Trophoblast cell (in vitro differentiated cells and primary cell): ENCODE measurements around the gene RAD54L.
"Not testable (repeated sequence)": the region's sequence is repeated elsewhere in the genome, so short reads cannot be mapped to it uniquely, and the experiment has no call there.

ENCODE experiments used
- DNase-seq, 2 donors: peaks; one replicate each; pipeline ENCODE4 v3.0.0-alpha.2; 2016
- H2AFZ ChIP-seq: 2 replicates; pipeline ENCODE4 v1.6.1; 2013; ENCODE audit warnings: low read length, moderate library complexity, mild to moderate bottlenecking; ENCODE audit not compliant: insufficient read depth, poor library complexity
- H2AK5ac ChIP-seq: 2 replicates; pipeline ENCODE4 v1.6.1; 2013; ENCODE audit warnings: mild to moderate bottlenecking, low read length
- H2BK120ac ChIP-seq: 2 replicates; pipeline ENCODE4 v1.6.1; 2013; ENCODE audit warnings: low read length, mild to moderate bottlenecking, moderate library complexity; ENCODE audit not compliant: insufficient read depth, poor library complexity
- H2BK12ac ChIP-seq: 2 replicates; pipeline ENCODE4 v1.6.1; 2013; ENCODE audit warnings: mild to moderate bottlenecking, low read length, moderate library complexity
- H2BK5ac ChIP-seq: 2 replicates; pipeline ENCODE4 v1.6.1; 2013; ENCODE audit warnings: low read length, low read depth, moderate library complexity, mild to moderate bottlenecking; ENCODE audit not compliant: poor library complexity
- H3K14ac ChIP-seq: 2 replicates; pipeline ENCODE4 v1.6.1; 2013; ENCODE audit warnings: mild to moderate bottlenecking, low read length
- H3K18ac ChIP-seq: 2 replicates; pipeline ENCODE4 v1.6.1; 2013; ENCODE audit warnings: mild to moderate bottlenecking, low read length
- H3K23ac ChIP-seq: 2 replicates; pipeline ENCODE4 v1.6.1; 2013; ENCODE audit warnings: low read length
- H3K27ac ChIP-seq: 2 replicates; pipeline ENCODE4 v1.5.1; 2013; ENCODE audit warnings: low read depth, mild to moderate bottlenecking, inconsistent platforms, low read length, moderate library complexity
- H3K27me3 ChIP-seq: 2 replicates; pipeline ENCODE4 v1.6.1; 2013; ENCODE audit warnings: inconsistent platforms, mild to moderate bottlenecking, low read length, moderate library complexity; ENCODE audit not compliant: insufficient read depth
- H3K36me3 ChIP-seq, 2 experiments: 1 replicate in 1 of 2; 2 replicates in 1 of 2; pipeline ENCODE4 v1.6.1; 2013; ENCODE audit warnings: low read length in 2 of 2, mild to moderate bottlenecking in 2 of 2, moderate library complexity in 1 of 2; ENCODE audit not compliant: insufficient read depth in 2 of 2, control insufficient read depth in 1 of 2
- H3K4ac ChIP-seq: 2 replicates; pipeline ENCODE4 v1.6.1; 2013; ENCODE audit warnings: low read depth, mild to moderate bottlenecking, low read length, moderate library complexity
- H3K4me1 ChIP-seq, 2 experiments: 1 replicate in 1 of 2; 2 replicates in 1 of 2; pipeline ENCODE4 v1.6.1; 2013; ENCODE audit warnings: low read length in 2 of 2, mild to moderate bottlenecking in 2 of 2, moderate library complexity in 1 of 2; ENCODE audit not compliant: insufficient read depth in 2 of 2, control insufficient read depth in 1 of 2
- H3K4me2 ChIP-seq: 2 replicates; pipeline ENCODE4 v1.6.1; 2013; ENCODE audit warnings: inconsistent platforms, mild to moderate bottlenecking, low read length, moderate library complexity
- H3K4me3 ChIP-seq: 2 replicates; pipeline ENCODE4 v1.5.1; 2013; ENCODE audit warnings: mild to moderate bottlenecking, low read depth, low read length, inconsistent platforms
- H3K79me1 ChIP-seq: one replicate; pipeline ENCODE4 v1.6.1; 2013; ENCODE audit warnings: low read length
- H3K79me2 ChIP-seq: 2 replicates; pipeline ENCODE4 v1.6.1; 2013; ENCODE audit warnings: low read length, mild to moderate bottlenecking; ENCODE audit not compliant: control insufficient read depth, insufficient read depth, poor library complexity
- H3K9ac ChIP-seq: 2 replicates; pipeline ENCODE4 v1.6.1; 2013; ENCODE audit warnings: mild to moderate bottlenecking, low read length
- H3K9me3 ChIP-seq: 2 replicates; pipeline ENCODE4 v1.6.1; 2013; ENCODE audit warnings: low read depth, mild to moderate bottlenecking, control low read depth, inconsistent platforms, low read length; ENCODE audit not compliant: insufficient read depth
- H4K12ac ChIP-seq: 2 replicates; pipeline ENCODE4 v1.6.1; 2013; ENCODE audit warnings: low read depth, mild to moderate bottlenecking, low read length, moderate library complexity
- H4K8ac ChIP-seq: 2 replicates; pipeline ENCODE4 v1.6.1; 2013; ENCODE audit warnings: low read depth, mild to moderate bottlenecking, low read length, moderate library complexity
- H4K91ac ChIP-seq: one replicate; pipeline ENCODE4 v1.6.1; 2013; ENCODE audit warnings: low read depth, mild to moderate bottlenecking, low read length, moderate library complexity
- WGBS: extraction: QIAGEN DNeasy Blood & Tissue Kit; methylation state at CpG from one replicate; pipeline ENCODE4 v1.1.7; 2013; ENCODE audit warnings: missing lambda C conversion rate; ENCODE audit not compliant: insufficient read length, insufficient coverage; ENCODE audit errors: extremely low coverage; 5-methylcytosine and 5-hydroxymethylcytosine counted together

Gene RAD54L

DNA sequence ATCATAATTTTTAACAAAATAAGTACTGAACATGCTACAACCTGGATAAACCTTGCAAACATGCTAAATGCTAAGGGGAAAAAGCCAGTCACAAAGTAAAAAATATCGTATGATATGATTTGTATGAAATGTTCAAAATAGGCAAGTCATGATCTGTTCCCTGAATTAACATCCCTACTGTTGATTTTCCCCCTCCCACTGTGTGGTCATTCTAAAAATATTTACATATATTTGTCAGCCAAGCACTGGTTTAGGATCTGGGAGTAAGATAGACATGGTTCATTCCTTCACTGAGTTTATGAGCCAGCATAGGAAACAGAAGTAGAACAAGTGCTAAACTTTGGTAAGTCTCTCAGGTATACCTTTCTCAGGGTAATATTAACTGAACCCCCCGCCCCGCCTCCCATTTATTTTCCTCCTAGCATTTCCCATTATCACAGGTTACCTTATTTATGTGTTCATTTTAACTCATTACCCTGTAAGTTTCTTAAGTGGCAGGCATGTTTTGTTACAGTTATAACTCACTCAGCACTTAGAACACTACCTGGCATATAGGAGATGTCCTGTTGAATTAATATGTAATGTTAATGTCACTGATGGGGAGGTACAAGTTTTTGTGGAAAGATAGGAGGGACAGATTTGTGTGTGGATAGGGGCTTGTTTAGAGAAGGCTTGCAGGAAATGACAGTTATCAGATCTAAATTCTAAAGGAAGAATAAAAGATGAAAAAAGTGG, 68.3 kb downstream of the RAD54L start:
- Histone ChIP-seq H3K4me2 (no peak overlapping the region), H3K4me3 (no peak overlapping the region), H2AFZ (no peak overlapping the region), H3K9ac (no peak overlapping the region), H3K27me3 (no peaks in the 10 kb centered on the region), H4K8ac (no peak overlapping the region), H3K9me3 (no peaks in the 10 kb centered on the region), H3K14ac (no peak overlapping the region), H4K91ac (no peak overlapping the region), H3K27ac (no peak overlapping the region), H3K4ac (no peak overlapping the region), H2AK5ac (no peak overlapping the region), H2BK120ac (no peak overlapping the region), H3K36me3 (peaks cover 35 to 45% of the 10 kb centered on the region in 2 experiments), H3K79me1 (no peaks in the 10 kb centered on the region), H3K4me1 (no peaks in the 10 kb centered on the region), H3K79me2 (no peaks in the 10 kb centered on the region), H4K12ac (no peak overlapping the region), H3K18ac (no peak overlapping the region), H2BK5ac (no peak overlapping the region), H2BK12ac (no peak overlapping the region), H3K23ac (no peak overlapping the region)
- no CpG with 5 or more reads among the region's 3 CpGs for WGBS
- no peak for DNase-seq

GRCh38 chr1:46317323-46317722, 69.8 kb downstream of the RAD54L start:
- no peak overlapping the region for H4K12ac ChIP-seq
- no peak overlapping the region for H3K4me2 ChIP-seq
- no peak overlapping the region for H3K14ac ChIP-seq
- H2AK5ac ChIP-seq: no peak overlapping the region
- no peaks in the 10 kb centered on the region for H3K9me3 ChIP-seq
- no peak overlapping the region for H2AFZ ChIP-seq
- no peak overlapping the region for H3K18ac ChIP-seq
- peaks cover 23 to 32% of the 10 kb centered on the region in 2 experiments for H3K36me3 ChIP-seq
- H2BK5ac ChIP-seq: no peak overlapping the region
- H3K23ac ChIP-seq: no peak overlapping the region
- H3K9ac ChIP-seq: no peak overlapping the region
- H2BK12ac ChIP-seq: no peak overlapping the region
- no peak overlapping the region for H3K27ac ChIP-seq
- H3K4me3 ChIP-seq: no peak overlapping the region
- H3K27me3 ChIP-seq: no peaks in the 10 kb centered on the region
- H4K91ac ChIP-seq: no peak overlapping the region
- H3K4ac ChIP-seq: no peak overlapping the region
- no peaks in the 10 kb centered on the region for H3K79me2 ChIP-seq
- no peak overlapping the region for H2BK120ac ChIP-seq
- no peaks in the 10 kb centered on the region for H3K79me1 ChIP-seq
- no CpG with 5 or more reads among the region's 1 CpG for WGBS
- H3K4me1 ChIP-seq: no peaks in the 10 kb centered on the region
- no peak for DNase-seq
- H4K8ac ChIP-seq: no peak overlapping the region

GRCh38 chr1:46319301-46319700, 71.7 kb downstream of the RAD54L start:
- H3K4me2 ChIP-seq, H4K8ac ChIP-seq, H2AFZ ChIP-seq, H3K27me3 ChIP-seq, H3K27ac ChIP-seq, H3K79me1 ChIP-seq, H3K18ac ChIP-seq, H3K14ac ChIP-seq, H2BK5ac ChIP-seq, H3K4ac ChIP-seq, H3K4me3 ChIP-seq, H4K12ac ChIP-seq, H3K9me3 ChIP-seq, H3K4me1 ChIP-seq, H3K79me2 ChIP-seq, H2BK12ac ChIP-seq, H4K91ac ChIP-seq, H2BK120ac ChIP-seq, H2AK5ac ChIP-seq, H3K9ac ChIP-seq, DNase-seq, H3K23ac ChIP-seq: not testable (repeated sequence)
- peaks cover 11 to 18% of the 10 kb centered on the region in 2 experiments for H3K36me3 ChIP-seq
- WGBS: no CpG with 5 or more reads among the region's 6 CpGs

- H3K79me2 ChIP-seq, H3K27me3 ChIP-seq, H2AFZ ChIP-seq, H2BK12ac ChIP-seq, H3K23ac ChIP-seq, H3K9me3 ChIP-seq, DNase-seq, H2AK5ac ChIP-seq, H3K4me2 ChIP-seq, H3K14ac ChIP-seq, H4K12ac ChIP-seq, H3K4me1 ChIP-seq, H3K27ac ChIP-seq, H4K91ac ChIP-seq, H3K18ac ChIP-seq, H3K79me1 ChIP-seq, H3K9ac ChIP-seq, H2BK120ac ChIP-seq, H3K4ac ChIP-seq, H4K8ac ChIP-seq, H3K4me3 ChIP-seq, H2BK5ac ChIP-seq: not testable (repeated sequence)
- H3K36me3 ChIP-seq: peaks cover 6 to 12% of the 10 kb centered on the region in 2 experiments
- no CpG with 5 or more reads among the region's 13 CpGs for WGBS
Measured at GRCh38 chr1:46319960-46320914, 72.7 kb downstream of the RAD54L start.
